Prostate gland (tissue), 2 donors: ENCODE results near the gene PRELP.

Experiments
- POLR2A ChIP-seq: fragments of 450-650 bp; IDR thresholded peaks from one replicate; pipeline ENCODE4 v1.6.1; 2016; ENCODE audit warnings: antibody characterized with exemption, mild to moderate bottlenecking
- POLR2AphosphoS5 ChIP-seq: sonication (generic); formaldehyde crosslinking; IDR thresholded peaks from one replicate; pipeline ENCODE4 v1.6.1; 2017; ENCODE audit warnings: antibody characterized with exemption
- TF ChIP-seq, protein P1 (sequence below), 4 experiments: fragments of 200-600 bp in 2 of 4; fragments of 450-650 bp in 2 of 4; sonication (generic) in 2 of 4; IDR thresholded peaks; 1 replicate in 3 of 4; 2 replicates in 1 of 4; pipeline ENCODE4 v1.5.1; 2016 to 2019; ENCODE audit warnings: antibody characterized with exemption in 4 of 4, mild to moderate bottlenecking in 2 of 4, moderate library complexity in 2 of 4

DNA sequence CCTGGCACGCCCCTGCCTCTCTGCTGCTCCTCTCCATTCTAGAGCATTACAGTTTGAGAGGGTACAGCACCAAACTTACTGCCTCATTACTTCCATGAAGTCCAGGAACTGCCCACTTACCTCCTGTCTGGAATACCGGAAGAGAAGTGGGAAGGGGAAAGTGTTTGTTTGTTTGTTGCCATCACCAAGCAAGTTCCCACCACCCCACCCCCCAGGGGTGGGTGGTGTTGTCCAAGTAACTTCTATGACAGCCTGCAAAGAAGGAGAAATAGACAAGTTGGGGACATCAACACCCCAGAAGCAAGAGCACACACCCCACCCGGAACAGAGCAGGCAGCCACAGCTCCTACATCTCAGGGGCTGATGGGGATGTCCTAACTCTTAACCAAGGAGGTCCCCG lies 36.3 kb downstream of the PRELP start:
- TF ChIP-seq, protein P1, sequence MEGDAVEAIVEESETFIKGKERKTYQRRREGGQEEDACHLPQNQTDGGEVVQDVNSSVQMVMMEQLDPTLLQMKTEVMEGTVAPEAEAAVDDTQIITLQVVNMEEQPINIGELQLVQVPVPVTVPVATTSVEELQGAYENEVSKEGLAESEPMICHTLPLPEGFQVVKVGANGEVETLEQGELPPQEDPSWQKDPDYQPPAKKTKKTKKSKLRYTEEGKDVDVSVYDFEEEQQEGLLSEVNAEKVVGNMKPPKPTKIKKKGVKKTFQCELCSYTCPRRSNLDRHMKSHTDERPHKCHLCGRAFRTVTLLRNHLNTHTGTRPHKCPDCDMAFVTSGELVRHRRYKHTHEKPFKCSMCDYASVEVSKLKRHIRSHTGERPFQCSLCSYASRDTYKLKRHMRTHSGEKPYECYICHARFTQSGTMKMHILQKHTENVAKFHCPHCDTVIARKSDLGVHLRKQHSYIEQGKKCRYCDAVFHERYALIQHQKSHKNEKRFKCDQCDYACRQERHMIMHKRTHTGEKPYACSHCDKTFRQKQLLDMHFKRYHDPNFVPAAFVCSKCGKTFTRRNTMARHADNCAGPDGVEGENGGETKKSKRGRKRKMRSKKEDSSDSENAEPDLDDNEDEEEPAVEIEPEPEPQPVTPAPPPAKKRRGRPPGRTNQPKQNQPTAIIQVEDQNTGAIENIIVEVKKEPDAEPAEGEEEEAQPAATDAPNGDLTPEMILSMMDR (IDR thresholded peaks at IDR 0.05) = no peak
- TF ChIP-seq POLR2A = no peak
- no peak for TF ChIP-seq POLR2AphosphoS5
